GM06990 (cell line): Measurements from ENCODE around the gene THAP11.
"Not testable (repeated sequence)": the region's sequence is repeated elsewhere in the genome, so short reads cannot be mapped to it uniquely, and the experiment has no call there.

Experiments
- DNase-seq: peaks from one replicate; pipeline ENCODE4 v3.0.0-alpha.2; 2011; ENCODE audit not compliant: insufficient read length; ENCODE audit errors: extremely low read depth
- H3K27me3 ChIP-seq: replicated peaks from 2 replicates; pipeline ENCODE4 v1.6.0; 2011; ENCODE audit warnings: low read length; ENCODE audit not compliant: control insufficient read depth, insufficient read depth
- H3K36me3 ChIP-seq: 2 replicates; pipeline ENCODE4 v1.5.1; 2011; ENCODE audit warnings: low read length; ENCODE audit not compliant: control insufficient read depth, insufficient read depth
- H3K4me3 ChIP-seq: replicated peaks from 2 replicates; pipeline ENCODE4 v1.5.1; 2011; ENCODE audit warnings: low read depth, mild to moderate bottlenecking, control low read depth, low read length
- TF ChIP-seq, protein P1 (sequence below): IDR thresholded peaks from 2 replicates; pipeline ENCODE4 v1.5.1; 2011; ENCODE audit warnings: low read length, control low read depth, mild to moderate bottlenecking, inconsistent platforms; ENCODE audit not compliant: insufficient read depth, poor library complexity, severe bottlenecking

THAP11 gene

DNA sequence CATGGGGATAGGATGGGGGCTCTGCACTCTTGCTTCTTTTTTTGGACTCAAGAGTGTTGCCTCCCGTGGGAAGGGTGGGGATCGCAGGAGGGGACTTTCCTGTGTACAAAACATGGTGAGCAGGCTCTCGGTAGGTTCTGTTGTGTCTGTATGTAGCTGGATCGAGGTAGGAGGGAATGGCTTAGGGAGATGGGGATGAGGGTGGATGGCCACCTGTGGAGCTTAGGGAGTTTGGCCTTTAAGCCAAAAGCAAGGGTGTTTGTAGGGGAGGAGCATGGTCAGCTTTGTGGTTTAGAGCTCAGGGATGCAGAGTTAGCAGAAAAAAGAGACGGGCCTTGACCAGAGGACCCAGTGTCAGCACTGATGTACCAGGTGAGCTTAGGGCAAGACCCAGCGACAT is 19.8 kb downstream of the THAP11 start:
- Histone ChIP-seq H3K27me3 (no peaks in the 10 kb centered on the region), H3K36me3 (peaks cover 7% of the 10 kb centered on the region), H3K4me3 (no peak overlapping the region)
- no peak for DNase-seq
- TF ChIP-seq, protein P1, sequence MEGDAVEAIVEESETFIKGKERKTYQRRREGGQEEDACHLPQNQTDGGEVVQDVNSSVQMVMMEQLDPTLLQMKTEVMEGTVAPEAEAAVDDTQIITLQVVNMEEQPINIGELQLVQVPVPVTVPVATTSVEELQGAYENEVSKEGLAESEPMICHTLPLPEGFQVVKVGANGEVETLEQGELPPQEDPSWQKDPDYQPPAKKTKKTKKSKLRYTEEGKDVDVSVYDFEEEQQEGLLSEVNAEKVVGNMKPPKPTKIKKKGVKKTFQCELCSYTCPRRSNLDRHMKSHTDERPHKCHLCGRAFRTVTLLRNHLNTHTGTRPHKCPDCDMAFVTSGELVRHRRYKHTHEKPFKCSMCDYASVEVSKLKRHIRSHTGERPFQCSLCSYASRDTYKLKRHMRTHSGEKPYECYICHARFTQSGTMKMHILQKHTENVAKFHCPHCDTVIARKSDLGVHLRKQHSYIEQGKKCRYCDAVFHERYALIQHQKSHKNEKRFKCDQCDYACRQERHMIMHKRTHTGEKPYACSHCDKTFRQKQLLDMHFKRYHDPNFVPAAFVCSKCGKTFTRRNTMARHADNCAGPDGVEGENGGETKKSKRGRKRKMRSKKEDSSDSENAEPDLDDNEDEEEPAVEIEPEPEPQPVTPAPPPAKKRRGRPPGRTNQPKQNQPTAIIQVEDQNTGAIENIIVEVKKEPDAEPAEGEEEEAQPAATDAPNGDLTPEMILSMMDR: no peak

DNA sequence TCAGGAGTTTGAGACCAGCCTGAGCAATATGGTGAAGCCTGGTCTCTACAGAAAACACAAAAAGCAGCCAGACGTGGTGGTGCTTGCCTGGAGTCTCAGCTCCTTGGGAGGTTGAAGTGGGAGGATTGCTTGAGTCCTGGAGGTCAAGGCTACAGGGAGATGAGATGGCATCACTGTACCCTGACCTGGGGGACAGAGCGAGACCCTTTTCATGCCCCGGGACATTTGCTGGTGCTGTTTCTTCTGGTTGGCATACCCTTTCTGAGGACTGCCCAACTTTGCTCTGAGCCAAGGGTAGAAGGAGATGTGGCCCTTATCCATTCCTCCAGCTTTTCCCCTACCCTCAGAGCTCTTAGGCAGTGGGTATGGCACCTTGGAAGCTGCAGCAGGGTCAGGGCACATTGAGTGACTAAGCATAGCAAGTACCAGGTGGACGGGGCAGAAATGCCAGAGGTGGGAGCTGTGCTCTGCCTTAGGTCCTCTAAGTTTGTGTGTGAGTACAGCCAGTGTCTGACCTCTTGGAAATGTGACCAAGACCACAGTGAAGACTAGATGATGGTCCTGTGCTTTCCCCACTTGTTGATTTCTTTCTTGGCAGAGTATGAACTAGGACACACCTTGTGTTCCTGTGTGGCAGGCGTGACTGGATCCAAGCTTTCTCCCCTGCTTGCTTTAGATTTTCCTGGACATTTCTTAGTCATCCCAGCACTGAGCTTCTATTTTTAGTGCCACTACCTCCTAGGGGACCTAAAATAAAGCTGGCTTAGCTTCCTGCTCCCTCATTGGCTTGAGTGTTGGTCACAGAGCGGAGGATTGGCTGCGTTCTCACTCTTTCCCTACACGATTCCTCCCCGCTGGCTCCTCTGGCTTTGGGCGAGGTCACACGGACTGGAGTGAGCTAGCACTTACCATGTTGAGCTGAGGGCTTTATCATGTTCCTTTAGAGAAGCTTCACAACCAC is 20.8 kb downstream of the THAP11 start:
- no peak for DNase-seq
- Histone ChIP-seq H3K36me3 (peaks cover 9% of the 10 kb centered on the region), H3K4me3 (no peak overlapping the region), H3K27me3 (no peaks in the 10 kb centered on the region)
- TF ChIP-seq, protein P1: no peak

DNA sequence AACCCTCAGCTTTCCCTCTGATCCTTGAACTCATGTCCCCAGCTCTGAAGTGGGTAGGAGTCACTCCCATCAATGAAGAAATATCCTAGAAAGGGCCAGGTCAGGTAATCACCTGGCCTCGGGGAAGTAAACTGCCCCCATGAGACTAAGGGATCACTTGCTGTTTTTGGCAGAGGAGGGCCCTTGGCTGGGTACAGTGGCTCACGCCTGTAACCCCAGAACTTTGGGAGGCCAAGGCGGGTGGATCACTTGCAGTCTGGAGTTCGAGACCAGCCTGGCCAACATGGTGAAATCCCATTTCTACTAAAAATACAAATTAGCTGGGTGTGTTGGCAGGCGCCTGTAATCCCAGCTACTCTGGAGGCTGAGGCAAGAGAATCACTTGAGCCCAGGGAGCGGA is 21.9 kb downstream of the THAP11 start:
- not testable (repeated sequence) for DNase-seq, H3K27me3 ChIP-seq, H3K4me3 ChIP-seq
- peaks cover 13% of the 10 kb centered on the region for H3K36me3 ChIP-seq

DNA sequence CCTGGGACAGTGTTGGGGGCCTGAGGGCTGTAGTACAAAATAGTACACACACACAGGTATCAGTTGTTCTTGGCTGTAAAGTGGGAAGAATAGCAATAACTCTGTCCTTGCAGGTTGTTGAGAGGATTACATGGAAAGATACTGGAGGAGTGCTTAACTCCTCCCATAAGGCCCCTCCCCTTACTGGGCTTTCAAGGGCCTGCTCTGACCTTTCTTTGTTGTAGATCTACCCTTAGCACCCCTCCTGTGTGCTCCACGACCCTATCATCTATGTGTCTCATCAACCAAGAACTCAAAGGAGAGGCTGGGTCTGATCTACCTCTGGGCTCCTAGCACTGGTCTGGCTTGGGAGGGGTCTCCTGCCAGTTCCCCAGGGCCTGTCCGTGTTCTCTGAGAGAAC is 22.5 kb downstream of the THAP11 start:
- no peak overlapping the region for H3K4me3 ChIP-seq
- TF ChIP-seq, protein P1: no peak
- peaks cover 13% of the 10 kb centered on the region for H3K36me3 ChIP-seq
- DNase-seq: no peak
- H3K27me3 ChIP-seq: no peaks in the 10 kb centered on the region

DNA sequence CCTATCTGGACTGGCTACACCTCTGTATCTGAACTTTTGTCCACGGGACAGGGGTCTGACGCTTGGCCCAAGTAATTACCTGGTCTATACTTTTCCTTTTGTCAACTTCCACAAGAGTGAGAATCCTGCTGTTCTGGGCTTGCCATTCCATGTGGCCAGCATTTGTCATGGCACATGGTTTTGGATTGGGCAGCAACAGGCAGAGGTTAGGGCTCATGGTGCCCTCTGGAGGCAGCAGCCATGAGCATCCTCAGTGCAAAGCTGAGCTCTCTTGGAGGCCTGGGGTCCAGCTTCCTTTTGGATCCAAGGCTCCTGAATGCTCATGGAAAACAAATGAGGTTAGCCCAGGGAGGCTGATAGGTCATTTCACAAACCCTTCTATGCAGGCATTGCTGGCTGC is 23.2 kb downstream of the THAP11 start:
- Histone ChIP-seq H3K27me3 (no peaks in the 10 kb centered on the region), H3K36me3 (peaks cover 13% of the 10 kb centered on the region)
- TF ChIP-seq, protein P1: peak; percentile 54

DNA sequence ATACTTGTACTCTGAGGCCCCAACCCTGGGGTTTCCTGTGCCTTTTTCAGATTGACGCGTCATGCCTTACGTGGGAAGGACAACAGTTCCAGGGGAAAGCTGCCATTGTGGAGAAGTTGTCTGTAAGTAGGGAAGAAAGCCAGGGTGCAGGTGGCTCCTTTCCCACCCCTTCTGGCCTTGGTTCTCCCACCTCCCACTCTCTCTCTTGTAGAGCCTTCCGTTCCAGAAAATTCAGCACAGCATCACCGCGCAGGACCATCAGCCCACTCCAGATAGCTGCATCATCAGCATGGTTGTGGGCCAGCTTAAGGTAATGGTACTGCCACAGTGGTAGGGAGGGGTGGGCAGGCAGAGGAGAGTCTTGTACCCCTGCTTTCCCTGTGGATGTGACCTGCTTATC is 26.2 kb downstream of the THAP11 start:
- Histone ChIP-seq H3K36me3 (peaks cover 12% of the 10 kb centered on the region), H3K4me3 (no peak overlapping the region)

More for the DNA sequence above, 23.2 kb downstream of the THAP11 start:
- DNase-seq: no peak
- no peak overlapping the region for H3K4me3 ChIP-seq

More for the DNA sequence above, 26.2 kb downstream of the THAP11 start:
- TF ChIP-seq, protein P1: no peak
- H3K27me3 ChIP-seq: no peaks in the 10 kb centered on the region
- DNase-seq: no peak
